ENCODE data around the gene TIGD2.

- TF ChIP-seq SUZ12 (IDR thresholded peaks at IDR 0.05) (no peak), NFRKB (IDR thresholded peaks at IDR 0.05) (no peak), SP1 (IDR thresholded peaks at IDR 0.05) (no peak), FOXM1 (IDR thresholded peaks at IDR 0.05; ENCODE audit: borderline replicate concordance) (no peak), TARDBP (IDR thresholded peaks at IDR 0.05) (no peak), BHLHE40 (IDR thresholded peaks at IDR 0.05; ENCODE audit: borderline replicate concordance) (no peak), LEF1 (IDR thresholded peaks at IDR 0.05; ENCODE audit: borderline replicate concordance) (no peak)
Measured at GRCh38 chr4:89161841-89162240, 50.5 kb downstream of the TIGD2 start.

Data from HEK293T (cell line).